IPS-20b (cell line): ENCODE results near the gene AGAP4.
"Not testable (repeated sequence)": the region's sequence is repeated elsewhere in the genome, so short reads cannot be mapped to it uniquely, and the experiment has no call there.

Source experiments
- H3K27ac ChIP-seq: one replicate; pipeline ENCODE4 v1.5.1; 2013; ENCODE audit warnings: low read length
- H3K27me3 ChIP-seq: 2 replicates; pipeline ENCODE4 v1.6.1; 2013; ENCODE audit warnings: mild to moderate bottlenecking, low read length, inconsistent platforms; ENCODE audit not compliant: insufficient read depth
- H3K36me3 ChIP-seq: 2 replicates; pipeline ENCODE4 v1.6.1; 2013; ENCODE audit warnings: low read depth, mild to moderate bottlenecking, inconsistent platforms, low read length, moderate library complexity; ENCODE audit not compliant: insufficient read depth
- H3K4me1 ChIP-seq: 2 replicates; pipeline ENCODE4 v1.6.1; 2013; ENCODE audit warnings: mild to moderate bottlenecking, control low read depth, inconsistent platforms, low read length, moderate library complexity; ENCODE audit not compliant: insufficient read depth
- H3K4me3 ChIP-seq: 2 replicates; pipeline ENCODE4 v1.5.1; 2013; ENCODE audit warnings: mild to moderate bottlenecking, low read length, inconsistent platforms
- H3K9ac ChIP-seq: 2 replicates; pipeline ENCODE4 v1.6.1; 2013; ENCODE audit warnings: low read depth, mild to moderate bottlenecking, inconsistent platforms, low read length, moderate library complexity
- H3K9me3 ChIP-seq: 2 replicates; pipeline ENCODE4 v1.6.1; 2013; ENCODE audit warnings: mild to moderate bottlenecking, low read depth, low read length, inconsistent platforms; ENCODE audit not compliant: insufficient read depth

Gene AGAP4

GRCh38 chr10:45787212-45787741 lies 60.0 kb downstream of the AGAP4 start:
- H3K9me3 ChIP-seq, H3K4me1 ChIP-seq, H3K27ac ChIP-seq, H3K4me3 ChIP-seq, H3K9ac ChIP-seq, H3K27me3 ChIP-seq: not testable (repeated sequence)
- H3K36me3 ChIP-seq: peaks cover 15% of the 10 kb centered on the region; the same call in 1 of the 2 replicates

GRCh38 chr10:45786217-45786616 lies 61.1 kb downstream of the AGAP4 start:
- H3K4me1 ChIP-seq, H3K9ac ChIP-seq, H3K27ac ChIP-seq, H3K27me3 ChIP-seq, H3K9me3 ChIP-seq, H3K4me3 ChIP-seq: not testable (repeated sequence)
- peaks cover 15% of the 10 kb centered on the region; the same call in 1 of the 2 replicates for H3K36me3 ChIP-seq
